HCT116 (cell line): ENCODE data around the gene INPP5E. TPM values are rescaled to one million over a fixed set of nuclear protein-coding genes. Genes with fewer than 3 reads are reported as not detected.

Source experiments
- ATAC-seq: fragments of 200-7000 bp; cut with Tn5 transposase; 2 replicates; pipeline ENCODE4 v1.9.1; 2020; ENCODE audit warnings: mild to moderate bottlenecking, moderate library complexity
- BruUV-seq: library from RNA; stranded (reverse); fragments of 400-500 nt; replicated peaks from 2 replicates; lab custom pipeline; 2021; lab: Mats Ljungman, UMichigan
- CTCF ChIA-PET: fragments of 300-600 bp; sonication (Branson Sonifier 250); formaldehyde crosslinking; loops from one replicate; lab custom pipeline; 2021; ENCODE audit warnings: antibody characterized with exemption; lab: Charles Lee
- POLR2A ChIA-PET: fragments of 300-600, 350-600 bp; sonication (Branson Sonifier 250); formaldehyde crosslinking; loops from one replicate; lab custom pipeline; 2021; ENCODE audit warnings: antibody characterized with exemption; lab: Charles Lee
- RAD21 ChIA-PET, 2 experiments: fragments of 300-600 bp; sonication (Branson Sonifier 250); formaldehyde crosslinking; loops; one replicate each; lab custom pipeline; 2023; ENCODE audit warnings: low total read pairs in 2 of 2; ENCODE audit not compliant: uncharacterized antibody in 2 of 2, unreplicated experiment in 2 of 2, low non-redundant PET in 1 of 2; lab: Charles Lee
- DNase-seq: peaks from one replicate; pipeline ENCODE4 v3.0.0-alpha.2; 2010; ENCODE audit warnings: low read depth, low spot score
- H2AFZ ChIP-seq: fragments of 200-600 bp; shearing (Covaris generic), sonication (generic); 2 replicates; pipeline ENCODE4 v1.6.1; 2017; ENCODE audit warnings: low read depth, mixed run types, mixed read lengths, antibody characterized with exemption, low read length; ENCODE audit not compliant: poor library complexity, severe bottlenecking
- H3K27ac ChIP-seq: 2 replicates; pipeline ENCODE4 v1.5.1; 2012; ENCODE audit warnings: low read depth, low read length
- H3K27me3 ChIP-seq: fragments of 200-600 bp; sonication (generic); 2 replicates; pipeline ENCODE4 v1.6.1; 2016; ENCODE audit warnings: mixed run types, low read length, mixed read lengths; ENCODE audit not compliant: insufficient read depth
- H3K36me3 ChIP-seq, 2 experiments: fragments of 200-500 bp in 1 of 2; fragments of 200-600 bp in 1 of 2; sonication (Bioruptor generic) in 1 of 2; sonication (generic) in 1 of 2; 2 replicates each; pipeline versions ENCODE4 v1.5.1 to v1.6.1; 2014 to 2016; ENCODE audit warnings: low read length in 2 of 2, inconsistent platforms in 1 of 2, mixed read lengths in 1 of 2, mixed run types in 1 of 2; ENCODE audit not compliant: insufficient read depth in 2 of 2, control insufficient read depth in 1 of 2
- H3K4me1 ChIP-seq, 2 experiments: fragments of 200-600 bp in 1 of 2; sonication (generic) in 1 of 2; 2 replicates each; pipeline versions ENCODE4 v1.5.1 to v1.6.1; 2012 to 2017; ENCODE audit warnings: low read length in 2 of 2, inconsistent platforms in 1 of 2, mild to moderate bottlenecking in 1 of 2, mixed read lengths in 1 of 2, mixed run types in 1 of 2, moderate library complexity in 1 of 2; ENCODE audit not compliant: insufficient read depth in 2 of 2, control insufficient read depth in 1 of 2
- H3K4me2 ChIP-seq: fragments of 200-600 bp; sonication (generic); 2 replicates; pipeline ENCODE4 v1.6.1; 2017; ENCODE audit warnings: mixed run types, low read length, mixed read lengths
- H3K4me3 ChIP-seq, 2 experiments: fragments of 200-600 bp in 1 of 2; sonication (generic) in 1 of 2; replicated peaks in 1 of 2; 2 replicates each; pipeline ENCODE4 v1.5.1; 2011 to 2016; ENCODE audit warnings: low read length in 2 of 2, control low read depth in 1 of 2, low read depth in 1 of 2, mild to moderate bottlenecking in 1 of 2, mixed read lengths in 1 of 2, mixed run types in 1 of 2
- H3K79me2 ChIP-seq: fragments of 200-600 bp; sonication (generic); 2 replicates; pipeline ENCODE4 v1.6.1; 2017; ENCODE audit warnings: mild to moderate bottlenecking, mixed run types, low read length, moderate library complexity, mixed read lengths; ENCODE audit not compliant: insufficient read depth
- H3K9ac ChIP-seq: fragments of 200-600 bp; sonication (generic); 2 replicates; pipeline ENCODE4 v1.6.1; 2016; ENCODE audit warnings: low read length, mixed read lengths
- H3K9me2 ChIP-seq: fragments of 200-600 bp; sonication (generic), shearing (Covaris generic); 2 replicates; pipeline ENCODE4 v1.6.1; 2017; ENCODE audit warnings: mixed run types, mild to moderate bottlenecking, moderate library complexity; ENCODE audit not compliant: insufficient read depth
- H3K9me3 ChIP-seq, 2 experiments: fragments of 200-500 bp in 1 of 2; fragments of 200-600 bp in 1 of 2; sonication (Bioruptor generic) in 1 of 2; sonication (generic) in 1 of 2; 2 replicates each; pipeline ENCODE4 v1.6.1; 2014 to 2017; ENCODE audit warnings: low read length in 2 of 2, mixed read lengths in 2 of 2, inconsistent platforms in 1 of 2, low read depth in 1 of 2, mild to moderate bottlenecking in 1 of 2, mixed run types in 1 of 2, moderate library complexity in 1 of 2; ENCODE audit not compliant: control insufficient read depth in 1 of 2, insufficient read depth in 1 of 2
- H4K20me1 ChIP-seq: fragments of 200-600 bp; sonication (generic), shearing (Covaris generic); 2 replicates; pipeline ENCODE4 v1.6.1; 2017; ENCODE audit warnings: mixed run types, mild to moderate bottlenecking, moderate library complexity; ENCODE audit not compliant: insufficient read depth
- ATF3 ChIP-seq: IDR thresholded peaks from 2 replicates; pipeline ENCODE4 v1.6.1; 2012
- CBX3 ChIP-seq: IDR thresholded peaks from 2 replicates; pipeline ENCODE4 v1.6.1; 2012; ENCODE audit warnings: low read depth
- CEBPB ChIP-seq: IDR thresholded peaks from 2 replicates; pipeline ENCODE4 v1.6.1; 2012; ENCODE audit warnings: low read depth
- CTCF ChIP-seq, 3 experiments: fragments of 200-600 bp in 1 of 3; sonication (generic) in 1 of 3; IDR thresholded peaks in 2 of 3; conservative IDR thresholded peaks in 1 of 3; 2 replicates each; pipeline ENCODE4 v1.5.1; 2012 to 2017; ENCODE audit warnings: low read depth in 2 of 3, low read length in 2 of 3, antibody characterized with exemption in 1 of 3, borderline replicate concordance in 1 of 3, control low read depth in 1 of 3, mild to moderate bottlenecking in 1 of 3, mixed read lengths in 1 of 3, mixed run types in 1 of 3, moderate library complexity in 1 of 3; ENCODE audit not compliant: insufficient read depth in 1 of 3
- EGR1 ChIP-seq: IDR thresholded peaks from 2 replicates; pipeline ENCODE4 v1.6.1; 2012; ENCODE audit warnings: low read depth
- ELF1 ChIP-seq: IDR thresholded peaks from 2 replicates; pipeline ENCODE4 v1.6.1; 2012; ENCODE audit warnings: low read depth, borderline replicate concordance
- EZH2 ChIP-seq: fragments of 200-600 bp; sonication (generic); IDR thresholded peaks from 2 replicates; pipeline ENCODE4 v1.6.1; 2017; ENCODE audit warnings: antibody characterized with exemption, mixed run types
- EZH2phosphoT487 ChIP-seq: fragments of 200-600 bp; IDR thresholded peaks from 2 replicates; pipeline ENCODE4 v1.6.1; 2018; ENCODE audit warnings: antibody characterized with exemption, borderline replicate concordance
- FOSL1 ChIP-seq: IDR thresholded peaks from 2 replicates; pipeline ENCODE4 v1.6.1; 2012; ENCODE audit warnings: low read depth
- POLR2A ChIP-seq: IDR thresholded peaks from 2 replicates; pipeline ENCODE4 v1.7.0; 2011; ENCODE audit warnings: borderline replicate concordance; ENCODE audit not compliant: insufficient read depth, insufficient read length; ENCODE audit errors: extremely low read depth
- POLR2AphosphoS5 ChIP-seq: IDR thresholded peaks from 2 replicates; pipeline ENCODE4 v1.6.1; 2011; ENCODE audit warnings: mild to moderate bottlenecking, low read depth, low read length, moderate library complexity
- RAD21 ChIP-seq: IDR thresholded peaks from 2 replicates; pipeline ENCODE4 v1.6.1; 2012; ENCODE audit warnings: low read depth, mild to moderate bottlenecking
- TCF7L2 ChIP-seq: IDR thresholded peaks from 2 replicates; pipeline ENCODE4 v1.7.0; 2011; ENCODE audit warnings: borderline replicate concordance, inconsistent platforms; ENCODE audit not compliant: insufficient read depth, insufficient read length; ENCODE audit errors: extremely low read depth
- YY1 ChIP-seq: IDR thresholded peaks from 2 replicates; pipeline ENCODE4 v1.6.1; 2011; ENCODE audit warnings: low read length, low read depth, moderate library complexity, mild to moderate bottlenecking; ENCODE audit not compliant: insufficient replicate concordance; ENCODE audit errors: extremely low read depth
- ZFX ChIP-seq: fragments of 450-650 bp; IDR thresholded peaks from 2 replicates; pipeline ENCODE4 v1.6.1; 2017
- ZNF274 ChIP-seq: fragments of 200-500 bp; sonication (Bioruptor generic); IDR thresholded peaks from 2 replicates; pipeline ENCODE4 v1.6.1; 2014; ENCODE audit warnings: mild to moderate bottlenecking, low read depth, low read length, inconsistent platforms
- intact Hi-C: fragments of 100-400 bp; cut with micrococcal nuclease; formaldehyde crosslinking; loops from 2 replicates; pipeline ENCODE4 v1.10.0; 2022
- total RNA-seq: library from RNA; stranded (reverse); gene quantifications from one replicate; pipeline ENCODE4 v1.2.1, GENCODE V29; 2021; ENCODE audit not compliant: unreplicated experiment
- TF ChIP-seq, protein P1 (sequence below): IDR thresholded peaks from 2 replicates; pipeline ENCODE4 v1.6.1; 2012
- TF ChIP-seq, protein P2 (sequence below): IDR thresholded peaks from 2 replicates; pipeline ENCODE4 v1.6.1; 2012; ENCODE audit warnings: low read depth
- TF ChIP-seq, protein P3 (sequence below): IDR thresholded peaks from 2 replicates; pipeline ENCODE4 v1.6.1; 2011; ENCODE audit warnings: mild to moderate bottlenecking, low read length, moderate library complexity; ENCODE audit not compliant: insufficient replicate concordance; ENCODE audit errors: extremely low read depth

Gene INPP5E
- total RNA-seq, 1 experiment from 2014 or later: 23.8 TPM

- H3K9ac ChIP-seq: no peak overlapping the region
- ChIA-PET CTCF (interaction anchor here (1.5 kb wide), 1 partner anchor 40 kb away, joined by 3 read pairs; no protein-coding TSS in a partner anchor), POLR2A (no interaction called here), RAD21 (no interaction called here)
- no peaks in the 10 kb centered on the region for H3K9me2 ChIP-seq
- no peak overlapping the region for H3K4me3 ChIP-seq
- ATAC-seq (no peak), DNase-seq (no peak)
- intact Hi-C loops: no loop called here
- no TSS peak for BruUV-seq
- no peaks in the 10 kb centered on the region for H3K27me3 ChIP-seq
- no peak overlapping the region for H2AFZ ChIP-seq
- no peak overlapping the region for H3K4me2 ChIP-seq
- H3K27ac ChIP-seq: no peak overlapping the region
- H4K20me1 ChIP-seq: no peaks in the 10 kb centered on the region
- H3K4me1 ChIP-seq: peaks cover 0 to 4% of the 10 kb centered on the region in 2 experiments; a peak in 2 of 4 replicates
- TF ChIP-seq FOSL1 (no peak), POLR2A (no peak), CTCF (IDR thresholded peaks at IDR 0.05 in 2 of 3, conservative IDR thresholded peaks at IDR 0.05 in 1 of 3; ENCODE audit: borderline replicate concordance in 1 of 3, insufficient read depth in 1 of 3, low read depth in 2 of 3, low read length in 2 of 3) (no peak), TCF7L2 (no peak), CBX3 (no peak), YY1 (no peak), RAD21 (no peak), ZNF274 (no peak), ELF1 (no peak), EZH2phosphoT487 (no peak), CEBPB (no peak), POLR2AphosphoS5 (no peak), EGR1 (no peak), ZFX (no peak), EZH2 (no peak), ATF3 (no peak)
- TF ChIP-seq, protein P1, sequence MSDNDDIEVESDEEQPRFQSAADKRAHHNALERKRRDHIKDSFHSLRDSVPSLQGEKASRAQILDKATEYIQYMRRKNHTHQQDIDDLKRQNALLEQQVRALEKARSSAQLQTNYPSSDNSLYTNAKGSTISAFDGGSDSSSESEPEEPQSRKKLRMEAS: no peak
- TF ChIP-seq, protein P2, sequence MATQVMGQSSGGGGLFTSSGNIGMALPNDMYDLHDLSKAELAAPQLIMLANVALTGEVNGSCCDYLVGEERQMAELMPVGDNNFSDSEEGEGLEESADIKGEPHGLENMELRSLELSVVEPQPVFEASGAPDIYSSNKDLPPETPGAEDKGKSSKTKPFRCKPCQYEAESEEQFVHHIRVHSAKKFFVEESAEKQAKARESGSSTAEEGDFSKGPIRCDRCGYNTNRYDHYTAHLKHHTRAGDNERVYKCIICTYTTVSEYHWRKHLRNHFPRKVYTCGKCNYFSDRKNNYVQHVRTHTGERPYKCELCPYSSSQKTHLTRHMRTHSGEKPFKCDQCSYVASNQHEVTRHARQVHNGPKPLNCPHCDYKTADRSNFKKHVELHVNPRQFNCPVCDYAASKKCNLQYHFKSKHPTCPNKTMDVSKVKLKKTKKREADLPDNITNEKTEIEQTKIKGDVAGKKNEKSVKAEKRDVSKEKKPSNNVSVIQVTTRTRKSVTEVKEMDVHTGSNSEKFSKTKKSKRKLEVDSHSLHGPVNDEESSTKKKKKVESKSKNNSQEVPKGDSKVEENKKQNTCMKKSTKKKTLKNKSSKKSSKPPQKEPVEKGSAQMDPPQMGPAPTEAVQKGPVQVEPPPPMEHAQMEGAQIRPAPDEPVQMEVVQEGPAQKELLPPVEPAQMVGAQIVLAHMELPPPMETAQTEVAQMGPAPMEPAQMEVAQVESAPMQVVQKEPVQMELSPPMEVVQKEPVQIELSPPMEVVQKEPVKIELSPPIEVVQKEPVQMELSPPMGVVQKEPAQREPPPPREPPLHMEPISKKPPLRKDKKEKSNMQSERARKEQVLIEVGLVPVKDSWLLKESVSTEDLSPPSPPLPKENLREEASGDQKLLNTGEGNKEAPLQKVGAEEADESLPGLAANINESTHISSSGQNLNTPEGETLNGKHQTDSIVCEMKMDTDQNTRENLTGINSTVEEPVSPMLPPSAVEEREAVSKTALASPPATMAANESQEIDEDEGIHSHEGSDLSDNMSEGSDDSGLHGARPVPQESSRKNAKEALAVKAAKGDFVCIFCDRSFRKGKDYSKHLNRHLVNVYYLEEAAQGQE: no peak
- TF ChIP-seq, protein P3, sequence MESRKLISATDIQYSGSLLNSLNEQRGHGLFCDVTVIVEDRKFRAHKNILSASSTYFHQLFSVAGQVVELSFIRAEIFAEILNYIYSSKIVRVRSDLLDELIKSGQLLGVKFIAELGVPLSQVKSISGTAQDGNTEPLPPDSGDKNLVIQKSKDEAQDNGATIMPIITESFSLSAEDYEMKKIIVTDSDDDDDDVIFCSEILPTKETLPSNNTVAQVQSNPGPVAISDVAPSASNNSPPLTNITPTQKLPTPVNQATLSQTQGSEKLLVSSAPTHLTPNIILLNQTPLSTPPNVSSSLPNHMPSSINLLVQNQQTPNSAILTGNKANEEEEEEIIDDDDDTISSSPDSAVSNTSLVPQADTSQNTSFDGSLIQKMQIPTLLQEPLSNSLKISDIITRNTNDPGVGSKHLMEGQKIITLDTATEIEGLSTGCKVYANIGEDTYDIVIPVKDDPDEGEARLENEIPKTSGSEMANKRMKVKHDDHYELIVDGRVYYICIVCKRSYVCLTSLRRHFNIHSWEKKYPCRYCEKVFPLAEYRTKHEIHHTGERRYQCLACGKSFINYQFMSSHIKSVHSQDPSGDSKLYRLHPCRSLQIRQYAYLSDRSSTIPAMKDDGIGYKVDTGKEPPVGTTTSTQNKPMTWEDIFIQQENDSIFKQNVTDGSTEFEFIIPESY: no peak
- no peaks in the 10 kb centered on the region for H3K9me3 ChIP-seq
- H3K36me3 ChIP-seq: peaks cover 24 to 47% of the 10 kb centered on the region in 2 experiments
- H3K79me2 ChIP-seq: peaks cover 2% of the 10 kb centered on the region; the same call in 1 of the 2 replicates
Observed at GRCh38 chr9:136444102-136444501, 4.5 kb upstream of the INPP5E start.
